HEK293 (cell line): Measurements from ENCODE around the gene ERVK3-1.

ENCODE experiments used
- PATZ1 ChIP-seq: fragments of 450-650 bp; formaldehyde crosslinking; IDR thresholded peaks from 2 replicates; pipeline ENCODE4 v1.5.1; 2016; ENCODE audit warnings: missing biosample characterization, missing genetic modification characterization
- ZNF175 ChIP-seq: fragments of 450-650 bp; formaldehyde crosslinking; IDR thresholded peaks from 2 replicates; pipeline ENCODE4 v1.5.1; 2016; ENCODE audit warnings: missing biosample characterization, missing genetic modification characterization
- ZNF335 ChIP-seq: fragments of 450-650 bp; formaldehyde crosslinking; conservative IDR thresholded peaks from 2 replicates; pipeline ENCODE4 v1.5.1; 2016; ENCODE audit warnings: missing biosample characterization, missing genetic modification characterization
- TF ChIP-seq, protein P1 (sequence below): fragments of 450-650 bp; formaldehyde crosslinking; IDR thresholded peaks from 2 replicates; pipeline ENCODE4 v1.5.1; 2016; ENCODE audit warnings: missing biosample characterization, missing genetic modification characterization

DNA sequence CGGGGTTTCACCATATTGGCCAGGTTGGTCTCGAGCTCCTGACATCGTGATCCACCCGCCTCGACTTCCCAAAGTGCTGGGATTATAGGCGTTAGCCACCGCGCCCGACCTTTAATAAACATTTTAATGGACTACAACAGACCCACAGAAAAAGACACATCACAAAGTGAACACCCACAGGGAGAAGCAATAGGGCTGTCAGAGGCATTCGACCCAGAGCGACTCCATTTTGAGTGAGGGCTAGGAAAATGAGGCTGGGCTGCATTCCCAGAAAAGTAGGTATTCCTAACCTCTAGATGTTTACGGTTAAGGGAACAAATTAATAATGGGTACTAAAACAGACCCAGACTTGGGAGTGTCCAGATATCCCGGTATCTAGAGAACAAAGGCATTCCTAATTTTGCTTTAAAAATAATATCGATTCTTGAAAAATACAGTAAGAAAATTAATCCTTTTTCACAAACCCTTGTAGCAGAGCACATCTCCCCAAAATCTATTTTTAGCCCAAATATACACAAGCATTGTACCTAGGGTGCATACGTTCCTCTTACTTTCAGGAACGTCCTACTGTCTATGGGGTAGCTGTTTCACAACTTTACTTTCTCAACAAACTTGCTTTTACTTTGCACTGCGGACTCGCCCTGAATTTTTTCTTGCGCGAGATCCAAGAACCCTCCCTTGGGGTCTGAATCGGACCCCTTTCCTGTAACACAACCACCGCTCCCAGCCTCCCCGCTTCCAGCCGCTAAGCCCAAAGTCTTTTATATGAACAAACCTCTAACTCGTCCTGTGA, 27.2 kb upstream of the ERVK3-1 start:
- TF ChIP-seq ZNF175 (tag by site-specific recombination) (no peak), ZNF335 (tag by site-specific recombination) (no peak), PATZ1 (tag by site-specific recombination) (no peak)
- TF ChIP-seq, protein P1, sequence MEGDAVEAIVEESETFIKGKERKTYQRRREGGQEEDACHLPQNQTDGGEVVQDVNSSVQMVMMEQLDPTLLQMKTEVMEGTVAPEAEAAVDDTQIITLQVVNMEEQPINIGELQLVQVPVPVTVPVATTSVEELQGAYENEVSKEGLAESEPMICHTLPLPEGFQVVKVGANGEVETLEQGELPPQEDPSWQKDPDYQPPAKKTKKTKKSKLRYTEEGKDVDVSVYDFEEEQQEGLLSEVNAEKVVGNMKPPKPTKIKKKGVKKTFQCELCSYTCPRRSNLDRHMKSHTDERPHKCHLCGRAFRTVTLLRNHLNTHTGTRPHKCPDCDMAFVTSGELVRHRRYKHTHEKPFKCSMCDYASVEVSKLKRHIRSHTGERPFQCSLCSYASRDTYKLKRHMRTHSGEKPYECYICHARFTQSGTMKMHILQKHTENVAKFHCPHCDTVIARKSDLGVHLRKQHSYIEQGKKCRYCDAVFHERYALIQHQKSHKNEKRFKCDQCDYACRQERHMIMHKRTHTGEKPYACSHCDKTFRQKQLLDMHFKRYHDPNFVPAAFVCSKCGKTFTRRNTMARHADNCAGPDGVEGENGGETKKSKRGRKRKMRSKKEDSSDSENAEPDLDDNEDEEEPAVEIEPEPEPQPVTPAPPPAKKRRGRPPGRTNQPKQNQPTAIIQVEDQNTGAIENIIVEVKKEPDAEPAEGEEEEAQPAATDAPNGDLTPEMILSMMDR (tag by site-specific recombination): no peak
